H1 (cell line): Measurements from ENCODE around the gene FANCF.

Experiments used
- POLR2A ChIP-seq, 2 experiments: IDR thresholded peaks; 1 replicate in 1 of 2; 2 replicates in 1 of 2; pipeline ENCODE4 v1.6.1; 2011; ENCODE audit warnings: low read depth in 2 of 2, low read length in 2 of 2, mild to moderate bottlenecking in 2 of 2; ENCODE audit errors: control extremely low read depth in 1 of 2
- RAD21 ChIP-seq, 2 experiments: IDR thresholded peaks in 1 of 2; conservative IDR thresholded peaks in 1 of 2; 2 replicates each; pipeline ENCODE4 v1.6.1; 2011; ENCODE audit warnings: low read depth in 2 of 2, low read length in 2 of 2, improper control_type of control experiment in 1 of 2, inconsistent platforms in 1 of 2, mild to moderate bottlenecking in 1 of 2, moderate library complexity in 1 of 2
- TAF1 ChIP-seq: IDR thresholded peaks from 2 replicates; pipeline ENCODE4 v1.6.1; 2011; ENCODE audit warnings: mild to moderate bottlenecking, low read depth, low read length
- TF ChIP-seq, protein P1 (sequence below): IDR thresholded peaks from 2 replicates; pipeline ENCODE4 v1.6.1; 2012; ENCODE audit warnings: inconsistent platforms
- TF ChIP-seq, protein P2 (sequence below), 3 experiments: IDR thresholded peaks; 1 replicate in 2 of 3; 2 replicates in 1 of 3; pipeline versions ENCODE4 v1.5.1 to v1.6.1; 2011; ENCODE audit warnings: low read length in 3 of 3, mild to moderate bottlenecking in 3 of 3, inconsistent platforms in 2 of 3, low read depth in 1 of 3, moderate library complexity in 1 of 3; ENCODE audit not compliant: insufficient read depth in 1 of 3; ENCODE audit errors: control extremely low read depth in 1 of 3

DNA sequence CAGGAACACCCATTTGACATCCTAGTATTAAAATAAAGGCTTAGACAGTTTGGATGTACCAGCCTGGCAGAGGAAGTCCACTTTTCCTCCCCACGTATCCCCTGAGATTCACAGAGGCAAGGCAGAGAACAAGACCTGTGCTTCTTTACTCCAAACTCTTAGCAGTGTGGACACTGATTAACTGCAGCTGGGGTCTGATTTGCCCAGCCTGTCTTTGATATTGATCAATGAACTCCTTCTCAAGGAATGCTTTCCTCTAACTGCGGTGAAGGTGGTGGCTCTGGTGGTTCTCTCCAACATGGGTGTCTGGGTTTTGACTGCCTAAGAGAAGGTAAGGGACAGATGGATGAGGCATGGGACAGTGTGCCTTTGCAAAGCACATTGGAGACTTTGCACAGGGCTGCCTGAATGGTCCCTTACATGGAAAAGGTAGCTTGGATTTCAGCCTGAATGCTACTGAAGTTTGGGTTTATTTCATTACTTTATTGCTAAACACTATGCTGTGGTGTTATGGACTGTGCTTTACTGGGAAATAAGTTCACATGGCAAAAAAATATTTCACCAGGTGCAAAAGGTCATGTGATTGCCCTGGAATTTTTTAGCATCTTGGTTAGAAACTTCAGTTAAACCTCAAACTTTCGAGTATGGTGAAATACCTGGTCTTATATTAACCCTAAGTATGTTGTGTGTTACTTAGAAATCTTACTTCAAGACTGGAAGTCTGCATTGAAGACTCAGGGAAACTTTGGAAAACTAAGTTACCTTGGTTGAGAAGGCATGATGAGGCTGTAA is 42.6 kb upstream of the FANCF start:
- TF ChIP-seq, protein P1, sequence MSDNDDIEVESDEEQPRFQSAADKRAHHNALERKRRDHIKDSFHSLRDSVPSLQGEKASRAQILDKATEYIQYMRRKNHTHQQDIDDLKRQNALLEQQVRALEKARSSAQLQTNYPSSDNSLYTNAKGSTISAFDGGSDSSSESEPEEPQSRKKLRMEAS = no peak
- TF ChIP-seq POLR2A (IDR thresholded peaks at IDR 0.05; ENCODE audit: control extremely low read depth in 1 of 2, low read depth in 2 of 2, low read length in 2 of 2) = no peak
- TF ChIP-seq, protein P2, sequence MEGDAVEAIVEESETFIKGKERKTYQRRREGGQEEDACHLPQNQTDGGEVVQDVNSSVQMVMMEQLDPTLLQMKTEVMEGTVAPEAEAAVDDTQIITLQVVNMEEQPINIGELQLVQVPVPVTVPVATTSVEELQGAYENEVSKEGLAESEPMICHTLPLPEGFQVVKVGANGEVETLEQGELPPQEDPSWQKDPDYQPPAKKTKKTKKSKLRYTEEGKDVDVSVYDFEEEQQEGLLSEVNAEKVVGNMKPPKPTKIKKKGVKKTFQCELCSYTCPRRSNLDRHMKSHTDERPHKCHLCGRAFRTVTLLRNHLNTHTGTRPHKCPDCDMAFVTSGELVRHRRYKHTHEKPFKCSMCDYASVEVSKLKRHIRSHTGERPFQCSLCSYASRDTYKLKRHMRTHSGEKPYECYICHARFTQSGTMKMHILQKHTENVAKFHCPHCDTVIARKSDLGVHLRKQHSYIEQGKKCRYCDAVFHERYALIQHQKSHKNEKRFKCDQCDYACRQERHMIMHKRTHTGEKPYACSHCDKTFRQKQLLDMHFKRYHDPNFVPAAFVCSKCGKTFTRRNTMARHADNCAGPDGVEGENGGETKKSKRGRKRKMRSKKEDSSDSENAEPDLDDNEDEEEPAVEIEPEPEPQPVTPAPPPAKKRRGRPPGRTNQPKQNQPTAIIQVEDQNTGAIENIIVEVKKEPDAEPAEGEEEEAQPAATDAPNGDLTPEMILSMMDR (IDR thresholded peaks at IDR 0.05; ENCODE audit: control extremely low read depth in 1 of 3, insufficient read depth in 1 of 3, low read depth in 1 of 3, low read length in 3 of 3) = no peak
- no peak for TF ChIP-seq RAD21 (IDR thresholded peaks at IDR 0.05 in 1 of 2, conservative IDR thresholded peaks at IDR 0.05 in 1 of 2; ENCODE audit: low read depth in 2 of 2, low read length in 2 of 2)
- TF ChIP-seq TAF1 = no peak
